ENCODE data around the gene REC8. TPM values are rescaled to one million over a fixed set of nuclear protein-coding genes. Genes with fewer than 3 reads are reported as not detected.

The REC8 gene
- total and polyA plus RNA-seq, 11 donors: 0.32 to 25.3 (median 4.4) TPM

DNA sequence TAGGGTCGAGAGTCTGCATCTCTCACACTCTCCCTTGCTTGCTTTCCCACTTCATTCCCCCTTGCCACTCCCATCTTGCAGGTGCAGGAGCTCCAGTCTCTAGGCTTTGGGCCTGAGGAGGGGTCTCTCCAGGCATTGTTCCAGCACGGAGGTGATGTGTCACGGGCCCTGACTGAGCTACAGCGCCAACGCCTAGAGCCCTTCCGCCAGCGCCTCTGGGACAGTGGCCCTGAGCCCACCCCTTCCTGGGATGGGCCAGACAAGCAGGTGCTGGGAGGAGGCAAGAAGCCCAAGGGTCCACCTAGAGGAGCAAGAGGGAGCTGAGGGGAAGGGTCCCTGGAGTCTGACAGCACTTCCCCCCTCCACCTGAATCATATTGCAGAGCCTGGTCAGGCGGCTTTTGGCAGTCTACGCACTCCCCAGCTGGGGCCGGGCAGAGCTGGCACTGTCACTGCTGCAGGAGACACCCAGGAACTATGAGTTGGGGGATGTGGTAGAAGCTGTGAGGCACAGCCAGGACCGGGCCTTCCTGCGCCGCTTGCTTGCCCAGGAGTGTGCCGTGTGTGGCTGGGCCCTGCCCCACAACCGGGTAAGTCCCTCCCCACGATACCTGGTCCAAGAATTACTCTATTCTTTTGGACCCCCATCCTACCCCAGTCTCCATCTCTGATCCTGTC, 20.3 kb upstream of the REC8 start:
- no peak for DNase-seq
- no peak for TF ChIP-seq POLR2A (IDR thresholded peaks at IDR 0.05)
- TF ChIP-seq, protein P1, sequence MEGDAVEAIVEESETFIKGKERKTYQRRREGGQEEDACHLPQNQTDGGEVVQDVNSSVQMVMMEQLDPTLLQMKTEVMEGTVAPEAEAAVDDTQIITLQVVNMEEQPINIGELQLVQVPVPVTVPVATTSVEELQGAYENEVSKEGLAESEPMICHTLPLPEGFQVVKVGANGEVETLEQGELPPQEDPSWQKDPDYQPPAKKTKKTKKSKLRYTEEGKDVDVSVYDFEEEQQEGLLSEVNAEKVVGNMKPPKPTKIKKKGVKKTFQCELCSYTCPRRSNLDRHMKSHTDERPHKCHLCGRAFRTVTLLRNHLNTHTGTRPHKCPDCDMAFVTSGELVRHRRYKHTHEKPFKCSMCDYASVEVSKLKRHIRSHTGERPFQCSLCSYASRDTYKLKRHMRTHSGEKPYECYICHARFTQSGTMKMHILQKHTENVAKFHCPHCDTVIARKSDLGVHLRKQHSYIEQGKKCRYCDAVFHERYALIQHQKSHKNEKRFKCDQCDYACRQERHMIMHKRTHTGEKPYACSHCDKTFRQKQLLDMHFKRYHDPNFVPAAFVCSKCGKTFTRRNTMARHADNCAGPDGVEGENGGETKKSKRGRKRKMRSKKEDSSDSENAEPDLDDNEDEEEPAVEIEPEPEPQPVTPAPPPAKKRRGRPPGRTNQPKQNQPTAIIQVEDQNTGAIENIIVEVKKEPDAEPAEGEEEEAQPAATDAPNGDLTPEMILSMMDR (IDR thresholded peaks at IDR 0.05): no peak
- ATAC-seq: no peak
- no peaks in the 10 kb centered on the region for H3K27me3 ChIP-seq
- H3K36me3 ChIP-seq: peaks cover 3 to 82% (median 76%) of the 10 kb centered on the region in 9 donors
- H3K4me1 ChIP-seq: peaks cover 6 to 20% (median 13%) of the 10 kb centered on the region in 12 donors
- H3K27ac ChIP-seq: no peak overlapping the region
- intact Hi-C loops (cut with DNase I): loop anchor here in 1 of 10 donors (10.0 kb wide), 1 partner anchor 87 kb away; no protein-coding TSS in a partner anchor
- H3K4me3 ChIP-seq: no peak overlapping the region
- 92 to 94% (median 93%) methylated on average over 15 to 16 of the region's 16 CpGs for WGBS, 4 donors
- no peaks in the 10 kb centered on the region for H3K9me3 ChIP-seq

DNA sequence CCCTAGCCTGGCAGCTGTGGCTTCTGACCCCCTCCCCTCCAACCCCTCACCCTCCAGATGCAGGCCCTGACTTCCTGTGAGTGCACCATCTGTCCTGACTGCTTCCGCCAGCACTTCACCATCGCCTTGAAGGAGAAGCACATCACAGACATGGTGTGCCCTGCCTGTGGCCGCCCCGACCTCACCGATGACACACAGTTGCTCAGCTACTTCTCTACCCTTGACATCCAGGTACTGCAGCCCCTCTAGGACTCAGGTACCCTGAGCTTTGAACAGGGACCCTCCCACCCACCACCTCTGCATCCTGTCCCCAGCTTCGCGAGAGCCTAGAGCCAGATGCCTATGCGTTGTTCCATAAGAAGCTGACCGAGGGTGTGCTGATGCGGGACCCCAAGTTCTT, 16.8 kb upstream of the REC8 start:
- H3K27ac ChIP-seq: no peak overlapping the region
- H3K4me1 ChIP-seq: peaks cover 0 to 1% (median 0%) of the 10 kb centered on the region in 12 donors
- H3K27me3 ChIP-seq: no peaks in the 10 kb centered on the region
- H3K36me3 ChIP-seq: peaks cover 5 to 98% (median 93%) of the 10 kb centered on the region in 9 donors
- ATAC-seq (no peak), DNase-seq (peak in 2 of 5 donors; percentile 16 to 34)
- no peak overlapping the region for H3K4me3 ChIP-seq
- intact Hi-C loops (cut with DNase I): loop anchor here in 1 of 10 donors (10.0 kb wide), 1 partner anchor 90 kb away; no protein-coding TSS in a partner anchor
- WGBS, 4 donors: 95 to 99% (median 96%) methylated on average over 8 to 10 of the region's 10 CpGs
- TF ChIP-seq POLR2A (IDR thresholded peaks at IDR 0.05): no peak
- TF ChIP-seq, protein P1 (IDR thresholded peaks at IDR 0.05): no peak
- H3K9me3 ChIP-seq: no peaks in the 10 kb centered on the region

DNA sequence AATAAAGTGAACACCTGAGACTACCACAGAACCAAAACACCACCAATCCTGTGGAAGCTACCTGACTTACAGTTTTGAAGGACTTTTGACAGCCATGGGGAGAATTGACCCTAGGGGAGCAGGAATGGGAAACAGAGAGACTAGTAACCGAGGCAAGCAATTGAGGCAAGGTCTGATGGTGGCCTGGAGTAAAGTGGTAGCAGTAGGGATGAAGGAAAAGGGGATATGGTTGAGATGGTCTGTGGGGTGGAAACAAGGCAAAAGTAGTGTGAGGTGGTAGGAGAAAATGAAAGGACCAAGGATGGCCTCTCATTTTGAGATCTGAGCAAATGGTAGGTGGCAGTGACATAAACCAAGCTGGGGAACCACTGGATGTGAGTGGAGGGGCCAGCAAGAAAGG, 15.0 kb upstream of the REC8 start:
- peaks cover 0 to 15% (median 6%) of the 10 kb centered on the region in 12 donors for H3K4me1 ChIP-seq
- H3K4me3 ChIP-seq: no peak overlapping the region
- H3K9me3 ChIP-seq: no peaks in the 10 kb centered on the region
- H3K27me3 ChIP-seq: no peaks in the 10 kb centered on the region
- ATAC-seq: no peak
- TF ChIP-seq, protein P1 (IDR thresholded peaks at IDR 0.05): no peak
- no peak for TF ChIP-seq POLR2A (IDR thresholded peaks at IDR 0.05)
- intact Hi-C loops (cut with DNase I): loop anchor here in 1 of 10 donors (10.0 kb wide), 1 partner anchor 92 kb away; no protein-coding TSS in a partner anchor
- H3K27ac ChIP-seq: no peak overlapping the region
- DNase-seq: no peak
- H3K36me3 ChIP-seq: peaks cover 5 to 87% (median 81%) of the 10 kb centered on the region in 9 donors
- WGBS, 4 donors: 90 to 95% (median 94%) methylated on average over 1 of the region's 1 CpG

DNA sequence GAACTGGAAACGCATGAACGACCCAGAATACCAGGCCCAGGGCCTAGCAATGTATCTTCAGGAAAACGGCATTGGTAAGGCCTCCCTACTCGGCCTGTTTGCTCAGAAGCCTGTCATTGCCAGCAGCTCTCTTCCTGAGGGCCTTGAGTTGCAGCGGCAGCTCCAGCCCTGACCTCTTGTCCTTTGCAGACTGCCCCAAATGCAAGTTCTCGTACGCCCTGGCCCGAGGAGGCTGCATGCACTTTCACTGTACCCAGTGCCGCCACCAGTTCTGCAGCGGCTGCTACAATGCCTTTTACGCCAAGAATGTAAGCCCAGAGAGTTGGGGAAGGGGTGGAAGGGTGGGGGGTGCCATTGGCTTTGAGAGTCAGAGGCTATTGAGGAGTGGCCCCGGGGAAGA, 14.5 kb upstream of the REC8 start:
- no peak overlapping the region for H3K4me3 ChIP-seq
- no peak overlapping the region for H3K27ac ChIP-seq
- WGBS, 4 donors: 90 to 95% (median 93%) methylated on average over 12 of the region's 12 CpGs
- no peaks in the 10 kb centered on the region for H3K9me3 ChIP-seq
- intact Hi-C loops (cut with DNase I): loop anchor here in 1 of 10 donors (10.0 kb wide), 1 partner anchor 93 kb away; no protein-coding TSS in a partner anchor
- H3K27me3 ChIP-seq: no peaks in the 10 kb centered on the region
- DNase-seq: no peak
- no peak for ATAC-seq
- TF ChIP-seq POLR2A (IDR thresholded peaks at IDR 0.05): no peak
- TF ChIP-seq, protein P1 (IDR thresholded peaks at IDR 0.05): no peak
- peaks cover 0 to 20% (median 10%) of the 10 kb centered on the region in 12 donors for H3K4me1 ChIP-seq
- H3K36me3 ChIP-seq: peaks cover 5 to 85% (median 76%) of the 10 kb centered on the region in 9 donors

Data from heart left ventricle (tissue), 16 donors.